ENCODE data around the gene ELP4. TPM values are rescaled to one million over a fixed set of nuclear protein-coding genes. Genes with fewer than 3 reads are reported as not detected.
A peak's percentile ranks its signal among the peaks of the same experiment; 100 is the strongest.

The ELP4 gene
- polyA plus RNA-seq, 2 donors = 8.8 to 15.5 TPM

DNA sequence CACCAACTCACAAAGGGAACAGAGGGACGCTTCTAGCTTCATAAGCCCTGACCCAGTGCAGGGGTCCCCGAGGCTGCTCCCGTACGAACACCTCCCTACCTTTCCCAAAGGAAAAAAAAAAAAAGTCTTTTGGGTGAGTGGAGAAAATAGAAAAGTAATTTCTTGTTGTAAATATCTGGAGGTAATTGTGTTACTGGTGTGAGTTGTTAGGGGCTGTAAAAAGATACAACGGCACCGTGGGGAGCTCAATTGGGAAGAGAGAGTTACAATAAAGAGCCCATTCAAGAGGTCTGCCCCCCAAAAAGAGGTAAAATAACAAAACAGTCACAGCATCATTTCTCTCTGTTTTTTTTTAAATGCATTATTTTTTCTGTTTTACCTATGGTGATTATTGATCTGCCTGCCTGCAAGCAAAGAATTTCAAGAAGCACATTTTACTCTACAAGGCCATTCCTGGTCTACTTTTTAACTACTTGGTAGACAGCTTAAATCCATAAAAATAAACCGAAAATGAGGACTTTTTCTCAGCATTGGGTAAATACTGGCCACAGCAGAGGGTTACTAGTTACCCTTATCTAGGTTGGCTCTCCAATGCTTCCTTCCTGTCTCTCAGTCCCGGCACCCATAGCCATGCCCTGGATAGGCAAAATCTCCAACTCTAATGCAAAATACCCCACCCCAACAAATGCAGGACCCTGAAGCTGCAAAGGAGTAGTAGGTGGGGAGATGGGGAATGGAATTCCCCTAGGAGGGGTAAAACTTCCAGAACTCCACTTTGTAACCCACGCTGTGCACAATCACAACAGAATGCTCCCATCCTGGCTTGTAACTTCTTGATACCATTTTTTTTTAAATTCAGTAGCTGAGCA lies 298.5 kb downstream of the ELP4 start:
- Histone ChIP-seq H3K36me3 (ENCODE audit: control insufficient read depth in 2 of 2, insufficient read depth in 2 of 2, low read length in 1 of 2) (no peaks in the 10 kb centered on the region), H3K4me1 (ENCODE audit: control insufficient read depth in 2 of 2, insufficient read depth in 2 of 2, low read length in 1 of 2) (peaks cover 21 to 26% of the 10 kb centered on the region in 2 donors), H3K27me3 (ENCODE audit: control insufficient read depth in 1 of 2, insufficient read depth in 2 of 2, low read length in 2 of 2) (peaks cover 12 to 71% of the 10 kb centered on the region in 2 donors), H3K27ac (ENCODE audit: low read depth in 2 of 2, low read length in 1 of 2) (no peak overlapping the region), H3K4me3 (ENCODE audit: low read depth in 1 of 2, low read length in 2 of 2) (no peak overlapping the region), H3K9me3 (ENCODE audit: control insufficient read depth in 2 of 2, insufficient read depth in 1 of 2, low read depth in 1 of 2, low read length in 1 of 2) (peaks cover 0 to 15% of the 10 kb centered on the region in 2 donors)
- WGBS, 2 donors = 8 to 17% methylated on average over 9 of the region's 9 CpGs

DNA sequence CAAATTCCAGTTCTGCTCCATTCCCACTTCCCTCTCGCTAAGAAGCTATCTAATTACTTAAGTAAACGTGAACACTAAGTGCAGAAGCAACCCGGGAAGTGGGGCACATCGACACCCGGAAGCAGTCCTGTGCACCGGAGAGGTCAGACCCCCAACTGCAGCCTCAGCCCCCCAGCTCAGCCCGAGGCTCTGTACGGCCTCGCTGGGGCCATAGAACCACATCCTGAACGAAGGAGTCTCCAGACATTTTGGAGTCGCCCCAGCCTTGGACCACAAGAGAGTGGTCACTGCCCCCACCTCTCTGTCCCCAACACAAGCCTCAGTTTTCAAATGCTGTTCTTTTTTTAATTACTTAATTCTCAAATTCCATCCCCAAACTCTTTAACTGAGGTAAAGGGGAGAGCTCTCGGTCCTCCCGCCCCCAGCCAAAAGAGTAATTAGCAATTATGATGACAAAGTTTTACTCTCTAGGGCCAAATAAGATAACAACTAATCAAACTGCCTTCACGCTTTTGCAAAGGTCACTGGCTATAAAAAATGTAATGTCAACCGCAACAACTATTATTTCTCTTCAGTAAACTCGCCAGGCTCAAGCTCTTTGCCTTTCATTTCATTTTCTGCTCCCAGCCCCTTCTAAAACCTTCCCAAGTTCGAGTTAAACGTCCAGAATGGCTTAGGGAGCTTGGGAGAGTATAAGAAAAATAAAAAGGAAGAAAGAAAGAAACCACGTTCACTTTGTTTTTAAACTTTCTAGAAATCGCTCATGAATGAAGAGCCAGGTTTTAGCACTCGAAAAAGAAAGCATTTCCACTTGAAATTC lies 299.4 kb downstream of the ELP4 start:
- Histone ChIP-seq H3K4me3 (ENCODE audit: low read depth in 1 of 2, low read length in 2 of 2) (no peak overlapping the region), H3K4me1 (ENCODE audit: control insufficient read depth in 2 of 2, insufficient read depth in 2 of 2, low read length in 1 of 2) (peaks cover 23 to 30% of the 10 kb centered on the region in 2 donors), H3K36me3 (ENCODE audit: control insufficient read depth in 2 of 2, insufficient read depth in 2 of 2, low read length in 1 of 2) (no peaks in the 10 kb centered on the region), H3K27ac (ENCODE audit: low read depth in 2 of 2, low read length in 1 of 2) (no peak overlapping the region), H3K9me3 (ENCODE audit: control insufficient read depth in 2 of 2, insufficient read depth in 1 of 2, low read depth in 1 of 2, low read length in 1 of 2) (peaks cover 0 to 11% of the 10 kb centered on the region in 2 donors), H3K27me3 (ENCODE audit: control insufficient read depth in 1 of 2, insufficient read depth in 2 of 2, low read length in 2 of 2) (peaks cover 10 to 67% of the 10 kb centered on the region in 2 donors)
- 16 to 17% methylated on average over 21 of the region's 21 CpGs for WGBS, 2 donors

- H3K4me3 ChIP-seq (ENCODE audit: low read depth in 1 of 2, low read length in 2 of 2) = no peak overlapping the region
- WGBS, 2 donors = 29 to 40% methylated on average over 6 of the region's 6 CpGs
- peaks cover 22 to 29% of the 10 kb centered on the region in 2 donors for H3K4me1 ChIP-seq (ENCODE audit: control insufficient read depth in 2 of 2, insufficient read depth in 2 of 2, low read length in 1 of 2)
- peaks cover 0 to 9% of the 10 kb centered on the region in 2 donors for H3K9me3 ChIP-seq (ENCODE audit: control insufficient read depth in 2 of 2, insufficient read depth in 1 of 2, low read depth in 1 of 2, low read length in 1 of 2)
- H3K27ac ChIP-seq (ENCODE audit: low read depth in 2 of 2, low read length in 1 of 2) = no peak overlapping the region
- peaks cover 10 to 67% of the 10 kb centered on the region in 2 donors for H3K27me3 ChIP-seq (ENCODE audit: control insufficient read depth in 1 of 2, insufficient read depth in 2 of 2, low read length in 2 of 2)
- H3K36me3 ChIP-seq (ENCODE audit: control insufficient read depth in 2 of 2, insufficient read depth in 2 of 2, low read length in 1 of 2) = no peaks in the 10 kb centered on the region
Observed at GRCh38 chr11:31809541-31809856, 299.9 kb downstream of the ELP4 start.

DNA sequence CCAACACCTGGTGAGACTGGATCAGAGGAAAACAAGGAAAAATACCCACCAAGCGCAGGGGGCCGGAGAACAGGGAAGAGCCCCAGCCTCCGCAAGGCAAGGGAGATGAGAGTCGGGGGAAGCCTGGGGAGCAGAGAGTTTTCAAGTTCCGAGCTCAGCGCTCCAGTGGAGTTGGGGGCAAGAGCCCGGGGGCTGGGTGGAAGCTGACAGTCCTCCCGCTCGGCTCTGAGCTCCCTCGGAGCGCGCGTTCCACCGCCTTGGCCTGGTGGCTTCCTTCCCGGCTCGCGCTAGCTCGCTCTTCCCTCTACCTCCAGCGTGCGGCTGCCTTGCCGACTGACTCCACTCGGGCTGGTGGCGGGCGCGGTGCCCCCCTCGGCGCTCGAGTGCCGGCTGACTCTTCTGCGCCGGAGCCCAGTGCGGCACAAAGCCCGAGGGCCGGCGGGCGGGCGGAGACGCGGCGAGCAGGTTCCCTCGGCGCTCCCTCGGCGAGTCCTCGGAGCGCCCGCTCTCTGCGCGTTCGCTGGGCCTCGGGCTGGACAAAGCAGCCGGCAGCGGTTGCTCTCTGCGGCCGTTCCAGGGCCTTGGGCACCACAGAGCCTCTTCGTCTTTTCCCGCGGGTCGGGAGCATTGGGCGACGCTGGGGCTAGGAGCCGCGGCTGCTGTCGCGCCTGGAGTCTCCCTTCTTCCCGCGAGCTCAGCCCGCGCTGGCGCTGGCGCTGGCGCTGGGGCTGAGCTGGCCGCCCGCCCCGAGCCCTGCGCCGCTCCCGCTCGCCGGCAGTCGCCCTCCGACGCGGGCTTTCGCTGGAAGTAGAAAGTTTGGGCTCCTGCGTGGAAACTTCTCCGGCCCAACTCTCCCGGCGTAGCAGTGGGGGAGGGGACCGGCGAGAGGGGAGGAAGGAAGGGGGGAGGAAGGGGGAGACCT lies 300.6 kb downstream of the ELP4 start:
- WGBS, 2 donors = 3 to 4% methylated on average over 69 to 91 of the region's 91 CpGs
- H3K4me1 ChIP-seq (ENCODE audit: control insufficient read depth in 2 of 2, insufficient read depth in 2 of 2, low read length in 1 of 2) = peaks cover 17 to 23% of the 10 kb centered on the region in 2 donors
- no peak overlapping the region for H3K27ac ChIP-seq (ENCODE audit: low read depth in 2 of 2, low read length in 1 of 2)
- H3K27me3 ChIP-seq (ENCODE audit: control insufficient read depth in 1 of 2, insufficient read depth in 2 of 2, low read length in 2 of 2) = peaks cover 10 to 65% of the 10 kb centered on the region in 2 donors
- no peaks in the 10 kb centered on the region for H3K36me3 ChIP-seq (ENCODE audit: control insufficient read depth in 2 of 2, insufficient read depth in 2 of 2, low read length in 1 of 2)
- H3K9me3 ChIP-seq (ENCODE audit: control insufficient read depth in 2 of 2, insufficient read depth in 1 of 2, low read depth in 1 of 2, low read length in 1 of 2) = peaks cover 0 to 4% of the 10 kb centered on the region in 2 donors
- H3K4me3 ChIP-seq (ENCODE audit: low read depth in 1 of 2, low read length in 2 of 2) = peak overlapping the region; percentile 32 to 42

DNA sequence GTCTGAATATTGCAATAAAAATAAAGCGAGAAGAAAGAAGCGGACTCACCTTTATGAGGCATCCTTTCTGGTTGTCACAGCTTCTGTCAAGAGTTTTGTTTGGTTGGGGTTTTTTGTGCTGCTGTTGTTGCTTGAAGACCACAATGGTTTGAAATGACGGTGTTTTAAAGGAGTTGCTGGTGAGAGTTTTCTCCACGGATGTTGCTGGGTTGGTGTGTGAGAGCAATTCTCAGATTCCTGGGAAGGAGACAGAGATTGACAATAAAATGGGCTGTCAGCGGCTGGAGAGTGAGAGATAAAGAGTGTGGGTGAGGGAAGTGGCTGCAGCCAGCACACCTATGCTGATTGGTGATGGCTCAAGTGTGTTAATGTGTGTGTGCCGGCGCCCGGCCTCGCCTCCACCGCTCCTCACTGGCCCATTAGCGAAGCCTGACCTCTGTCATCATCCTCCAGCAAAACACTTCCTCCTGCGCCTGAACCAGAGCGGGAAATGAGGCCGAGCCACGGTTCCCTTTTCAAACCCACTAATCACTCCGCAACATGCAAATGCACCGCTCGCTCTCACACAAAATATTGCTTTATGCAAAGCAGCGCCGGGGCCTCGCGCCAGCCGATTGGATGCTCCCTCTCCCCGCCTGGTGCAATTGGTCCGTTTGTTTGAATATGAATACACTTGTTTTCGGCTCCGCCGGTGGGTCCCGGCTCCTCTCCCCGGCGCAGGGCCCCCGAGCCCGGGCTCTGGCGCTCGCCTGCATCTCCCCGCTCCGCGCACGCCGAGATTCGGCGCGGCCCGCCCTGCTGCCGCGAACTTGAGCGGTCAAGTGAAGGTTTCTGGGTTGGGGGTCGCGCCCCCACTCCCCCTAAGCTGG lies 301.4 kb downstream of the ELP4 start, which contains the start of gene PAX6:
PAX6 (minus strand) TSS at position 544 of the 869 bp plus-strand sequence. CDS start 4,911 bp downstream, outside the sequence.
- Histone ChIP-seq H3K27me3 (ENCODE audit: control insufficient read depth in 1 of 2, insufficient read depth in 2 of 2, low read length in 2 of 2) (peaks cover 10 to 63% of the 10 kb centered on the region in 2 donors), H3K4me1 (ENCODE audit: control insufficient read depth in 2 of 2, insufficient read depth in 2 of 2, low read length in 1 of 2) (peaks cover 15 to 27% of the 10 kb centered on the region in 2 donors), H3K36me3 (ENCODE audit: control insufficient read depth in 2 of 2, insufficient read depth in 2 of 2, low read length in 1 of 2) (no peaks in the 10 kb centered on the region), H3K9me3 (ENCODE audit: control insufficient read depth in 2 of 2, insufficient read depth in 1 of 2, low read depth in 1 of 2, low read length in 1 of 2) (peaks cover 0 to 4% of the 10 kb centered on the region in 2 donors), H3K27ac (ENCODE audit: low read depth in 2 of 2, low read length in 1 of 2) (no peak within 1 kb of the TSS), H3K4me3 (ENCODE audit: low read depth in 1 of 2, low read length in 2 of 2) (peak within 1 kb of the TSS; percentile 32 to 42)
- WGBS, 2 donors = 3 to 5% methylated on average over 49 of the region's 49 CpGs

DNA sequence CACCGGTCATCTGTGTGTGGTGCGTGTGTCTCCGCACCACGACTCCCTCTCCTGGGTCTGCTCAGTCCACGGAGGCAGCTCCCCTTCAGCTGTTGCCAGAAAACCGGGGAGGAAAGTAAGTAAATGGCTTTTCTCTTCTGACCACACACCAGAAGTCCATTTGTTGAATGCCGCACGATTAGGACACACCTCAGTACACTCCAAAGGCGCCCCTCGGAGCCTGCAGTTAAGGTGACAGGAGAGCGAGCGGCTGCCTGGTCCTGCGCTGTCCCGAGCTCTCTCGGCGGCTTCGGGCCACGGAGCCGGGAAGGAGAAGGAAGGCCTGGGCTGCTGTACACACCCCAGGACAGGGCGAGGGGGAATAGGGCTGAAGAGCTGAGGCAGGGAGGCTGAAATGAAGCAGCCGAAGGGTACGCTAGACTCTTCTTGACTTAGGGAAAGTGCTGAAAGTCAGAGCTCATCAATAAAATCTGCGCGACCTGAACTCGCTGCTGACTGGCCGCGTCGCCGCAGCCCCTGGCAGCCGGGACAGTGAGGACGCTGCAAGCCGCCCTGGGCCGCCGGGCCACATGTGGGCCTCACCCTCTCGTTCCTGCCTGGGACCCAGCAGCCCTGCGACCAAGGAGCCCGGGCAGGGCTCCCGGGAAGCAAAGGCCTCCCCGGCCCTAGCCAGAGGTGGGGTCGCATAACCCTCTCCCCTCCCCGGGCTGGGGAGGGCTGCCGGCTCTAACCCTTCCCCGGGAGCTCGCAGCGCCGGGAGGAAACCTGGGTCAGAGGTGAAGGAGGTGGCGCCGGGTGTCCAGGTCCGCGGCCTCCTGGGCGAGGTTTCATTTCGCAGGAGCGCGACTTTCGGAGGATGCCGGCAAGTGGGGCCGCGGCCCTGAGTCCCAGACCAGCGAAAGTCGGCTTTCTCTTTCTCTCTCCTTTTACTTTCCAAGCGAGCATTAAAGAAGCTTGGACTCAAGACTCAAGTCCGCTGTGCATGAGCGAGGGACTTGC lies 303.1 kb downstream of the ELP4 start:
- Histone ChIP-seq H3K4me3 (ENCODE audit: low read depth in 1 of 2, low read length in 2 of 2) (peak overlapping the region; percentile 5 to 37), H3K4me1 (ENCODE audit: control insufficient read depth in 2 of 2, insufficient read depth in 2 of 2, low read length in 1 of 2) (peaks cover 18 to 35% of the 10 kb centered on the region in 2 donors), H3K27me3 (ENCODE audit: control insufficient read depth in 1 of 2, insufficient read depth in 2 of 2, low read length in 2 of 2) (peaks cover 6 to 68% of the 10 kb centered on the region in 2 donors), H3K36me3 (ENCODE audit: control insufficient read depth in 2 of 2, insufficient read depth in 2 of 2, low read length in 1 of 2) (no peaks in the 10 kb centered on the region), H3K27ac (ENCODE audit: low read depth in 2 of 2, low read length in 1 of 2) (no peak overlapping the region), H3K9me3 (ENCODE audit: control insufficient read depth in 2 of 2, insufficient read depth in 1 of 2, low read depth in 1 of 2, low read length in 1 of 2) (peaks cover 0 to 4% of the 10 kb centered on the region in 2 donors)
- WGBS, 2 donors = 5 to 6% methylated on average over 62 to 63 of the region's 63 CpGs

DNA sequence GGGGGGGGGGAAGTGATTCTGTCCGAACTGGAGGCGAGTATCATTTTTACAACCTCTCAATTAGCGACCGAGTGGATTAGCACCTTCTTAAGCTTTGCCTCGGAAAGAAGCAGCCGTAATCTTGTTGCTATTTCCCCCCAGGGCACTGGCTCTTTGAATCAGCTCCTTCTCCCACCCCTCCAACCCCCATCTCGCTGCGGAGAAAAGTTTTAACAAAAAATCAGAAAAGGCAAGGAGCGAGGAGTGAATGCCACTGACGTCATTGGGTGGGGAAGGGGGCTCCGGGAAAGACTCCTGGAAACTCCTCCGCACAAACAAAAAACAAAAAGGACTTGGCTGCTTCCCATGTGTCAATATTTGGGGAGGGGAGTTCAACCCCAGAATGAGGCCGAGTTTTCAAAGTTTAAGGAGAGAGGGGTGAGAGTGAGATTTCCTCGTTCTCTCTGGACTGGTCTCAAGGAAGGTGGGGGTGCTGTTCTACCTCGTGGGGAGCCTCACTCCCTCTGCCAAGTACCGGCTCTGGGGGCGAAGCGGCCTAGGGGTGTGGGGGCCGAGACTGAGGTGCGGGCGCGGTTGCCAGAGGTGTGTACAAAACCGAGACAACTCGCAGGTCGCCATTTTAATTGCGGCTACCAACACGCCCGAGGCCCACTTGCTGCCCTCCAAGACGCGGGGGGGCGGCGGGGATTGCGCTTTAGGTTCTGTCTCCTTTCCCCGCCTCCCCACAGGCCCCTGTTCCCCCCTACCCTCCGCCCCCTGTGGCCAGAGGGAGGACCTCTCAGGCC lies 304.0 kb downstream of the ELP4 start:
- H3K27me3 ChIP-seq (ENCODE audit: control insufficient read depth in 1 of 2, insufficient read depth in 2 of 2, low read length in 2 of 2) = peaks cover 6 to 69% of the 10 kb centered on the region in 2 donors
- peak overlapping the region in 1 of 2 donors; percentile 37 for H3K4me3 ChIP-seq (ENCODE audit: low read depth in 1 of 2, low read length in 2 of 2)
- no peak overlapping the region for H3K27ac ChIP-seq (ENCODE audit: low read depth in 2 of 2, low read length in 1 of 2)
- peaks cover 0 to 8% of the 10 kb centered on the region in 2 donors for H3K9me3 ChIP-seq (ENCODE audit: control insufficient read depth in 2 of 2, insufficient read depth in 1 of 2, low read depth in 1 of 2, low read length in 1 of 2)
- peaks cover 18 to 36% of the 10 kb centered on the region in 2 donors for H3K4me1 ChIP-seq (ENCODE audit: control insufficient read depth in 2 of 2, insufficient read depth in 2 of 2, low read length in 1 of 2)
- no peaks in the 10 kb centered on the region for H3K36me3 ChIP-seq (ENCODE audit: control insufficient read depth in 2 of 2, insufficient read depth in 2 of 2, low read length in 1 of 2)
- 3% methylated on average over 34 to 35 of the region's 35 CpGs for WGBS, 2 donors

All from esophagus (tissue), 2 donors.